WTC11 (cell line): ENCODE measurements around the gene RANBP17. TPM values are rescaled to one million over a fixed set of nuclear protein-coding genes. Genes with fewer than 3 reads are reported as not detected.
"Not testable (repeated sequence)": the region's sequence is repeated elsewhere in the genome, so short reads cannot be mapped to it uniquely, and the experiment has no call there.

ENCODE experiments used
- ATAC-seq: fragments of 200-7000 bp; cut with Tn5 transposase; 2 replicates; pipeline ENCODE4 v1.10.0; 2021; ENCODE audit warnings: mild to moderate bottlenecking, moderate library complexity
- CTCF ChIA-PET: fragments of 300-600 bp; sonication (Branson Sonifier 250); formaldehyde crosslinking; loops from one replicate; lab custom pipeline; 2021; ENCODE audit warnings: antibody characterized with exemption; lab: Charles Lee
- POLR2A ChIA-PET: fragments of 350-600 bp; sonication (Branson Sonifier 250); formaldehyde crosslinking; loops from one replicate; lab custom pipeline; 2021; ENCODE audit warnings: antibody characterized with exemption; lab: Charles Lee
- DNase-seq: peaks from one replicate; pipeline ENCODE4 v3.0.0; 2021; ENCODE audit warnings: low spot score
- H3K27ac Mint-ChIP-seq: 2 replicates; pipeline ENCODE4 v1.8.0; 2021; ENCODE audit warnings: mixed read lengths
- H3K27me3 Mint-ChIP-seq: 2 replicates; pipeline ENCODE4 v1.8.0; 2021; ENCODE audit warnings: low read depth, mild to moderate bottlenecking, moderate library complexity, mixed read lengths
- H3K36me3 Mint-ChIP-seq: 2 replicates; pipeline ENCODE4 v1.8.0; 2021; ENCODE audit warnings: mixed read lengths
- H3K4me1 Mint-ChIP-seq: 2 replicates; pipeline ENCODE4 v1.8.0; 2022; ENCODE audit warnings: mixed read lengths
- H3K4me3 Mint-ChIP-seq: 2 replicates; pipeline ENCODE4 v1.8.0; 2021; ENCODE audit warnings: mild to moderate bottlenecking, moderate library complexity, mixed read lengths
- H3K9me3 Mint-ChIP-seq: 2 replicates; pipeline ENCODE4 v1.8.0; 2021; ENCODE audit warnings: mixed read lengths
- ARID4B ChIP-seq: sonication (generic); formaldehyde crosslinking; IDR thresholded peaks from 2 replicates; pipeline ENCODE4 v1.8.0; 2023; ENCODE audit warnings: missing genetic modification reagents, mild to moderate bottlenecking, borderline replicate concordance
- ATF3 ChIP-seq: sonication (generic); formaldehyde crosslinking; conservative IDR thresholded peaks from 2 replicates; pipeline ENCODE4 v1.8.1; 2022; ENCODE audit warnings: mild to moderate bottlenecking, missing genetic modification reagents
- E2F5 ChIP-seq: sonication (generic); formaldehyde crosslinking; IDR thresholded peaks from 2 replicates; pipeline ENCODE4 v1.8.1; 2022; ENCODE audit warnings: mild to moderate bottlenecking, moderate library complexity, missing genetic modification reagents
- ELF4 ChIP-seq: sonication (generic); formaldehyde crosslinking; IDR thresholded peaks from 2 replicates; pipeline ENCODE4 v1.8.1; 2022; ENCODE audit warnings: low read depth, mild to moderate bottlenecking, moderate library complexity, missing genetic modification reagents
- HMGA2 ChIP-seq: fragments of 250-450 bp; sonication (Bioruptor Pico); IDR thresholded peaks from 2 replicates; pipeline ENCODE4 v1.4.0; 2021; ENCODE audit warnings: mild to moderate bottlenecking, moderate library complexity
- HMGXB4 ChIP-seq: sonication (generic); formaldehyde crosslinking; IDR thresholded peaks from 2 replicates; pipeline ENCODE4 v1.8.1; 2023; ENCODE audit warnings: mild to moderate bottlenecking, moderate library complexity, missing genetic modification reagents
- MXD4 ChIP-seq: fragments of 250-450 bp; sonication (Bioruptor Pico); IDR thresholded peaks from 2 replicates; pipeline ENCODE4 v1.8.0; 2021; ENCODE audit warnings: mild to moderate bottlenecking, moderate library complexity, borderline replicate concordance
- NFATC4 ChIP-seq: fragments of 250-450 bp; sonication (Bioruptor Pico); IDR thresholded peaks from 2 replicates; pipeline ENCODE4 v1.9.0; 2021; ENCODE audit warnings: mild to moderate bottlenecking
- SP1 ChIP-seq: sonication (generic); formaldehyde crosslinking; conservative IDR thresholded peaks from 2 replicates; pipeline ENCODE4 v1.8.1; 2022; ENCODE audit warnings: missing genetic modification reagents
- TP53 ChIP-seq: sonication (generic); formaldehyde crosslinking; IDR thresholded peaks from 2 replicates; pipeline ENCODE4 v1.8.1; 2023; ENCODE audit warnings: mild to moderate bottlenecking, missing genetic modification reagents
- ZNF219 ChIP-seq: sonication (generic); formaldehyde crosslinking; IDR thresholded peaks from 2 replicates; pipeline ENCODE4 v1.8.0; 2023; ENCODE audit warnings: missing genetic modification reagents, mild to moderate bottlenecking, borderline replicate concordance
- ZNF317 ChIP-seq: sonication (generic); formaldehyde crosslinking; IDR thresholded peaks from 2 replicates; pipeline ENCODE4 v1.8.1; 2023; ENCODE audit warnings: low read depth, mild to moderate bottlenecking, moderate library complexity, missing genetic modification reagents, borderline replicate concordance
- ZNF425 ChIP-seq: fragments of 250-450 bp; sonication (Bioruptor Pico); conservative IDR thresholded peaks from 2 replicates; pipeline ENCODE4 v1.9.0; 2021; ENCODE audit warnings: mild to moderate bottlenecking
- ZNF512 ChIP-seq: sonication (generic); formaldehyde crosslinking; IDR thresholded peaks from 2 replicates; pipeline ENCODE4 v1.8.1; 2022; ENCODE audit warnings: missing genetic modification reagents, borderline replicate concordance
- total RNA-seq: library from RNA; stranded (reverse); gene quantifications from 3 replicates; pipeline ENCODE4 v1.2.3, GENCODE V29; 2021

The RANBP17 gene
- total RNA-seq, 1 experiment from 2014 or later = 23.1 TPM

- TF ChIP-seq E2F5 (CRISPR knock-in tag) (no peak), ELF4 (CRISPR knock-in tag) (no peak), HMGXB4 (CRISPR knock-in tag) (no peak), NFATC4 (CRISPR knock-in tag) (no peak), ZNF512 (CRISPR knock-in tag) (no peak), ARID4B (CRISPR knock-in tag) (no peak), ZNF219 (no peak)
Measured at GRCh38 chr5:170920196-170920595, 58.4 kb downstream of the RANBP17 start (continued).

- POLR2A ChIA-PET, H3K9me3 Mint-ChIP-seq, H3K27me3 Mint-ChIP-seq, H3K27ac Mint-ChIP-seq, H3K4me3 Mint-ChIP-seq, H3K4me1 Mint-ChIP-seq: not testable (repeated sequence)
- CTCF ChIA-PET = interaction anchor here (2.3 kb wide), 1 partner anchor 13 kb away, joined by 7 read pairs; no protein-coding TSS in a partner anchor
- DNase-seq = peak; percentile 14
- peak; percentile 81 for ATAC-seq
- peaks cover 22% of the 10 kb centered on the region for H3K36me3 Mint-ChIP-seq
Measured at GRCh38 chr5:170922331-170922730, 60.5 kb downstream of the RANBP17 start.

GRCh38 chr5:170923910-170924620, 62.2 kb downstream of the RANBP17 start:
- Mint-ChIP-seq H3K9me3 (peaks cover 6% of the 10 kb centered on the region; the same call in 1 of the 2 replicates), H3K27ac (no peak overlapping the region)
- no peak for ATAC-seq
- TF ChIP-seq ATF3 (CRISPR knock-in tag) (no peak), ZNF425 (CRISPR knock-in tag) (no peak), ZNF317 (CRISPR knock-in tag) (no peak), SP1 (CRISPR knock-in tag) (no peak), HMGXB4 (CRISPR knock-in tag) (no peak), HMGA2 (CRISPR knock-in tag) (no peak), MXD4 (no peak), TP53 (CRISPR knock-in tag) (no peak)
- TF ChIP-seq, all 79 proteins: peak for 0
- ChIA-PET POLR2A (interaction anchor here (0.5 kb wide), 1 partner anchor 427 kb away, joined by 4 read pairs; no protein-coding TSS in a partner anchor), CTCF (interaction anchor here (2.3 kb wide), 1 partner anchor 12 kb away, joined by 7 read pairs; no protein-coding TSS in a partner anchor)
- Mint-ChIP-seq H3K36me3 (peaks cover 22% of the 10 kb centered on the region), H3K4me1 (peaks cover 6% of the 10 kb centered on the region; the same call in 1 of the 2 replicates), H3K4me3 (no peak overlapping the region), H3K27me3 (no peaks in the 10 kb centered on the region)
- no peak for DNase-seq
